Left lung (tissue), 10 donors: ENCODE measurements around the gene IL27RA. TPM values are rescaled to one million over a fixed set of nuclear protein-coding genes. Genes with fewer than 3 reads are reported as not detected.
A peak's percentile ranks its signal among the peaks of the same experiment; 100 is the strongest.

Experiments
- ATAC-seq: fragments of 200-7000 bp; cut with Tn5 transposase; one replicate; pipeline ENCODE4 v1.9.1; 2020; ENCODE audit warnings: moderate library complexity
- DNase-seq, 4 donors: peaks; one replicate each; pipeline ENCODE4 v3.0.0-alpha.2; 2013 to 2020
- H3K27ac ChIP-seq, 2 donors: fragments of 200-600 bp; sonication (generic) in 1 of 2; one replicate each; pipeline versions ENCODE4 v1.5.0 to v1.8.0; 2020 to 2021
- H3K27me3 ChIP-seq, 2 donors: fragments of 200-600 bp; sonication (generic) in 1 of 2; one replicate each; pipeline versions ENCODE4 v1.5.0 to v1.8.0; 2020 to 2021
- H3K36me3 ChIP-seq, 2 donors: fragments of 200-600 bp; sonication (generic) in 1 of 2; one replicate each; pipeline versions ENCODE4 v1.5.0 to v1.8.0; 2020 to 2021
- H3K4me1 ChIP-seq, 2 donors: fragments of 200-600 bp; one replicate each; pipeline ENCODE4 v1.8.0; 2021
- H3K4me3 ChIP-seq, 2 donors: fragments of 200-600 bp; sonication (generic) in 1 of 2; one replicate each; pipeline versions ENCODE4 v1.5.0 to v1.8.0; 2020 to 2021; ENCODE audit warnings: mild to moderate bottlenecking in 1 of 2
- H3K9me3 ChIP-seq, 2 donors: fragments of 200-600 bp; sonication (generic) in 1 of 2; one replicate each; pipeline versions ENCODE4 v1.5.0 to v1.8.0; 2020 to 2021
- intact Hi-C, 2 donors: fragments of 100-400 bp; cut with DNase I; formaldehyde crosslinking; loops; one replicate each; pipeline versions ENCODE4 v1.11.2 to v1.14.2; 2022
- polyA plus RNA-seq, 6 donors: library from polyadenylated mRNA; unstranded; fragments of 120-200 nt; gene quantifications; one replicate each; pipeline ENCODE4 v1.2.1, GENCODE V29; 2013; ENCODE audit not compliant: insufficient read length in 6 of 6
- total RNA-seq, 2 donors: library from RNA; stranded (reverse); fragmentation: NEBNext Ultra II Directional; extraction: Animal tissue kit (Norgen Biotek cat#: 25700); gene quantifications; one replicate each; pipeline ENCODE4 v1.2.1, GENCODE V29; 2021
- TF ChIP-seq, protein P1 (sequence below), 2 donors: fragments of 200-600 bp; sonication (generic) in 1 of 2; IDR thresholded peaks; one replicate each; pipeline versions ENCODE4 v1.5.0 to v1.8.0; 2021; ENCODE audit warnings: antibody characterized with exemption in 2 of 2
- donor health status: DM: no; HTN: yes; CAD: no.
- donor health status: DM: no; HTN: no; CAD: no.

Gene IL27RA
- total and polyA plus RNA-seq, 8 donors, result 6.7 to 17.4 (median 8.3) TPM

DNA sequence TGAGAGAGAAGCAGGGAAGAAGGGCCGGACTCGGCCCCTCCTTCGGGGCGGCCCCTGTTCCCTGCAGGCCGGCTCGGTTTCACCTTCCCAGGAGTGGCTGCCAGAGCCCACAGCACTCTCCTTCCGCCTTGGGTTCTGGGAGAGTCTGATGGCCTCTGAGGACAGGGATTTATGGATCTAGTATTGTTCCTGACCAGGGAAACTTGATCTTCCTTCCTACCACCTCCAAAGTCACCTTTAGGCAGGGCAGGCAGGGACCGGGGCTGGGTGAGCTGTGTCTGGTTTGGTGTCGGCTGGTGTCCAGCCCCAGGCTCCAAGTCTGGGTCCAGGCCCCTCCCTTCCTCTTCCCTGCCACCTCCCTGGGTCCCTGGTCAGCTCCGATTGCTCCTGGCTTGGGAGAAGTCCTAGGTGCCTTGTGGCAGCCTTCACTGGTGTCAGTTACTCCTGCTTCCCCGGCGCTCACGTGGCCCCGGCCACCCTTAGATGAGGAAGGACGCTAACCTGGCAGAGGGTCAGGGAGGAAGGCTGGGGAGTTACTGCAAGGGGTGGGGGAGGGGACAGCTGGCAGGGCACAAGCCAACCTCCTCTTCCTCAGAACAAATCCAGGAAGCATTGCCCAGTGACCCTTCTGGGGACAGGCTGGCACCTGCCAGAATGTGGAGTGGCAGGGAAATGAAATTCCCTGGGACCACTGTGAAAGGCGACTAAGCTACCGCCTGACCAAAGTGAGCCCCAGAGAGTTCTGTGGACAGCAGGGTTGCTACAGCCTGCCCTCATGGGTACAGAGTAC lies 44.3 kb upstream of the IL27RA start:
- peak overlapping the region in 1 of 2 donors; percentile 5 for H3K4me3 ChIP-seq
- intact Hi-C loops, result no loop called here
- ATAC-seq (peak; percentile 46), DNase-seq (peak in 2 of 4 donors; percentile 83 to 91)
- H3K36me3 ChIP-seq, result peaks cover 6 to 36% of the 10 kb centered on the region in 2 donors
- H3K9me3 ChIP-seq, result no peaks in the 10 kb centered on the region
- peaks cover 25 to 43% of the 10 kb centered on the region in 2 donors for H3K4me1 ChIP-seq
- TF ChIP-seq, protein P1, sequence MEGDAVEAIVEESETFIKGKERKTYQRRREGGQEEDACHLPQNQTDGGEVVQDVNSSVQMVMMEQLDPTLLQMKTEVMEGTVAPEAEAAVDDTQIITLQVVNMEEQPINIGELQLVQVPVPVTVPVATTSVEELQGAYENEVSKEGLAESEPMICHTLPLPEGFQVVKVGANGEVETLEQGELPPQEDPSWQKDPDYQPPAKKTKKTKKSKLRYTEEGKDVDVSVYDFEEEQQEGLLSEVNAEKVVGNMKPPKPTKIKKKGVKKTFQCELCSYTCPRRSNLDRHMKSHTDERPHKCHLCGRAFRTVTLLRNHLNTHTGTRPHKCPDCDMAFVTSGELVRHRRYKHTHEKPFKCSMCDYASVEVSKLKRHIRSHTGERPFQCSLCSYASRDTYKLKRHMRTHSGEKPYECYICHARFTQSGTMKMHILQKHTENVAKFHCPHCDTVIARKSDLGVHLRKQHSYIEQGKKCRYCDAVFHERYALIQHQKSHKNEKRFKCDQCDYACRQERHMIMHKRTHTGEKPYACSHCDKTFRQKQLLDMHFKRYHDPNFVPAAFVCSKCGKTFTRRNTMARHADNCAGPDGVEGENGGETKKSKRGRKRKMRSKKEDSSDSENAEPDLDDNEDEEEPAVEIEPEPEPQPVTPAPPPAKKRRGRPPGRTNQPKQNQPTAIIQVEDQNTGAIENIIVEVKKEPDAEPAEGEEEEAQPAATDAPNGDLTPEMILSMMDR (IDR thresholded peaks at IDR 0.05), result no peak
- no peaks in the 10 kb centered on the region for H3K27me3 ChIP-seq
- peak overlapping the region; percentile 93 to 96 for H3K27ac ChIP-seq

DNA sequence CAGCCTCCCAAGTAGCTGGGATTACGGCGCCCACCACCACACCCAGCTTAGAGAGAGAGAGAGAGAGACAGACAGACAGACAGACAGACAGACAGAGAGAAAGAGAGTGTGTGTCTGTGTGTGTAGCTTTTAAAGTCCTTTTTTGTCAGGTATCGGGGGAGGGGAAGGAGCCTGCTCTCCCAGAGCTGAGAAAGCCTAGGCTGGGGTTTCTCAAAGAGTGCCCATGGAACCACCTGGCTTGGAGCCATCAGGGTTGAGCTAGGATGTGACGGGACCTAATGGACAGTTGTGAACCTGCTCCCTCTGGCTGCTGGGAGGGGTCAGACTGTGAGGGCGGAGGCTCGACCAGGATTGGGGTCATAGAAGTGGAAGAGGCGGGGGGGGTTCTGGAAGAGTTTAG lies 42.1 kb upstream of the IL27RA start:
- Histone ChIP-seq H3K36me3 (peaks cover 8 to 38% of the 10 kb centered on the region in 2 donors), H3K27me3 (no peaks in the 10 kb centered on the region), H3K9me3 (no peaks in the 10 kb centered on the region), H3K4me3 (no peak overlapping the region), H3K4me1 (peaks cover 25 to 42% of the 10 kb centered on the region in 2 donors), H3K27ac (no peak overlapping the region)
- no peak for DNase-seq
- intact Hi-C loops, result no loop called here
- TF ChIP-seq, protein P1 (IDR thresholded peaks at IDR 0.05), result no peak
- no peak for ATAC-seq

DNA sequence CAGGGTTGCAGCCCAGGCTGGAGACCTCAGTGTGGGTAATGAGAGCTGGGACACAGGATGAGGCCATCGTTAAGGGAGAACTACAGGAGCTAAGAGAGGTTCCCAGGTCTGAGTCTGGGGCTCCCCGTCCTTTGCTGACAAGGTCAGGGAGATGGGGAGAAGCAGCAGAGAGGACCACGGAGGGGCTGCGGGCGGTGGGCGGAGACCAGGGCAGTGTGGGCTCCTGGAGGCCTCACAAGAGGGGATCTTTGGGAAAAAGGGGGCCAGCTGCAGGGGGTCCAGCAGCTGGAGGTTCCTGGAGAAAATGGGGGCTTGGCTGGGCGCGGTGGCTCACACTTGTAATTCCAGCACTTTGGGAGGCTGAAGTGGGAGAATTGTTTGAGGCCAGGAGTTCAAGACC lies 41.5 kb upstream of the IL27RA start:
- Histone ChIP-seq H3K9me3 (no peaks in the 10 kb centered on the region), H3K4me3 (no peak overlapping the region), H3K27me3 (no peaks in the 10 kb centered on the region), H3K36me3 (peaks cover 8 to 38% of the 10 kb centered on the region in 2 donors), H3K4me1 (peaks cover 25 to 36% of the 10 kb centered on the region in 2 donors), H3K27ac (no peak overlapping the region)
- intact Hi-C loops, result no loop called here
- TF ChIP-seq, protein P1 (IDR thresholded peaks at IDR 0.05), result no peak
- DNase-seq (no peak), ATAC-seq (no peak)

DNA sequence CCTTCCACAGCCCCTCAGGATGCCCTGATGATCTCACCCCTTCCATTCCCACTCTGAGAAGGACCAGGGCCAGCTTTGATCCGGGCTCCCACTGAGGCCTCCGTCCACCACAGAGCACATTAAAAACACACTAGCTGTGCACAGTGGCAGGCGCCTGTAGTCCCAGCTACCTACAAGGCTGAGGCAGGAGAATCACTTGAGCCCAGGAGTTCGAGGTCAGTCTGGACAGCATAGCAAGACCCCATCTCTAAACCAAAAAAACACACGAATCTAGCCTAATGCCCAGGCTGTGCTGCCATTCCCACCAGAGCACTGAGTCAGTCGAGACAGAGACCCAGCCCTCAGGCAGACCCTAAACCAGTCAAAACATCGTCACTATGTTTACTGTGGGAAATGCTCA lies 39.5 kb upstream of the IL27RA start:
- Histone ChIP-seq H3K9me3 (no peaks in the 10 kb centered on the region), H3K4me3 (no peak overlapping the region), H3K36me3 (peaks cover 8 to 50% of the 10 kb centered on the region in 2 donors), H3K27ac (no peak overlapping the region), H3K27me3 (no peaks in the 10 kb centered on the region), H3K4me1 (peaks cover 6 to 16% of the 10 kb centered on the region in 2 donors)
- peak in 1 of 4 donors; percentile 26 for DNase-seq
- TF ChIP-seq, protein P1 (IDR thresholded peaks at IDR 0.05), result no peak
- intact Hi-C loops, result no loop called here
- no peak for ATAC-seq

DNA sequence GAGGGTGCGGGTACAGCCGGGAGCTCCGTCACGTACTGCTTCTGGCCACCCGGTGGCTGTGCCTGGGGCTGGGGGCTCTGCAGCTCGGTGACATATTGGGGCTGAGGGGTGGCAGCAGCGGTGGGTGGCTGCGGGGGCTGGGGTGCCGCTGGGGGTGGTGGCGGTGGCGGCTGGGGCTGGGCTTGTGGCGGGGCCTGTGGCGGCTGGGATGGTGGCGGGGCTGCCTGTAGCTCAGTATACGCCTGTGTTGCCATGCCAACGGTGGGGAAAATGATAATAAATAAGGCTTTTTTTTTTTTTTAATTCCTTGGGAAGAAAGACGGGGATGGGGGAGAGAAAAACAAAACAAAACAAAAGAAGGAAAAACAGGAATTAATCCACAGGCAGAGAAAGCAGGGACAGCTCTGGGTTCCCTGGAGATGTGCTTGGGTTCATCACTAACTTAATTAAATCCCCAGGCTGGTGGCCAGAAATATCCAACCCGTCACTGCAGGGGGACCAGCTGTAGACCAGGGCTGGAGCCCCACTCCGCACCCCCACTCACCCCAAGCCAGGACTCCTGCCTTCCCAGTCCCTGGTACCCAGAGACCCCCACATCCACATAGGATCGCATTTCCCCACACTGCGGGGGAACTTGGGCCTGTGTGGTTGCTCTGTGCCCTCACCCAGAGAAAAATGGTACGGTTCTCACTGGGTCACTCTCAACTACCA lies 37.8 kb upstream of the IL27RA start:
- intact Hi-C loops, result no loop called here
- ATAC-seq (no peak), DNase-seq (peak in 1 of 4 donors; percentile 74)
- Histone ChIP-seq H3K9me3 (peaks cover 0 to 3% of the 10 kb centered on the region in 2 donors), H3K27me3 (no peaks in the 10 kb centered on the region), H3K36me3 (peaks cover 8 to 60% of the 10 kb centered on the region in 2 donors), H3K4me3 (no peak overlapping the region), H3K4me1 (no peaks in the 10 kb centered on the region), H3K27ac (no peak overlapping the region)
- TF ChIP-seq, protein P1 (IDR thresholded peaks at IDR 0.05), result no peak
